GM18508 (cell line): ENCODE data around the gene LDHB.
"Not testable (repeated sequence)": the region's sequence is repeated elsewhere in the genome, so short reads cannot be mapped to it uniquely, and the experiment has no call there.

Experiments used
- ATAC-seq: cut with Tn5 transposase; IDR thresholded peaks from one replicate; pipeline ENCODE4 v1.9.1; 2021; ENCODE audit warnings: moderate number of reproducible peaks; ENCODE audit not compliant: insufficient read depth, unreplicated experiment

LDHB gene

DNA sequence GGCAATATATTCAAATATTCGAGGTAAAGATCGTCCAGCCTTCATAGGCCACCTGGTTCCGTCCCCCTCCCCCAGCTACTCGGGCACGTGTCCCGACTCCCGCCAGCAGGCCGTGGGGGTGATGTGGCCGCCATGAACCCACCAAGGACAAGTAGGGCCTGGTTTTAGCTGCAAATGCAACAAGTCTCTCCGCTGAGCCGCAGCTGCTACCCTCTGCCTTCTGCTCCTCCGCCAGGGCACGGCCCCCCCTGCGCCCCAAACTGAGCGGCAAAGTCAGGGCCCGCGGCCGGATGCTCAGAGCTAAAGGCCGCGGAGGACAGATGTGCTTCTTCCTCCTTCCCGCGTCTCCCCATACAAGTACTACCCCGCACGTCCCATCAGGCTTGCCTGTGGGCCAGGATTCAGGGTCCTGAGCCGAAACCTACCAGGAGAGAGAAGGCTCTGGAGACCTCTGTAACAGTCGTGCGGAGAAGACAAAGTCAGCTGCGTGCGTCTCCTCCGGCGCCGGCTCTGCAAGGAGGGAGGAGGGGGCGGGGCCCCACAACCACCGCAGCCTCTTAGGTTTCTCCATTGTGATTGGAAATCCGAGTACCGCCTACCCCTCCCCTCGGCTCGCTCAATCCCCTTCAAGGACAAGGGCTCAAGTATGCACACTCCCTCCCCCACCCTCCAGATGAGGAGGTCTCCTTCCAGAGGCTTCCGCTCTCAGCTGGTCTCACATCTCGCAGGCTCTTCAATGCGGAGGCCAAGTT is at the start of gene LDHB:
Gene LDHB (minus strand): TSS at position 517 of the 752 bp plus-strand sequence. CDS start 3,171 bp downstream, outside the sequence.
- peak; percentile 92 for ATAC-seq

DNA sequence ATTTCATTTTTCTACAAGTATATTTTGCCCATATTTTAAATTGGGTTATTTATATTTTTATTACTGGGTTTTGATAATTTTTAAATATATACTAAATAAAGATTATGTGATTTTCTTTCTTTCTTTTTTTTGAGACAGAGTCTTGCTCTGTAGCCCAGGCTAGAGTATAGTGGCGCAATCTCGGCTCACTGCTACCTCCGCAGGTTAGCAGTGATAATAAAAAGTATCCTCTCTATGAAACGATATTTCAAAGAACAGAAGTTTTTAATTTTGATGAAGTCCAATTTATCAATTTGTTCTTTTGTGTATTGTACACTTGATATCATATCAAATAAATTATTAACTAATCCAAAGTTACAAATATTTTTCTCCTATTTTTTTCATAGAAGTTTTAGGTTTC is 47.2 kb upstream of the LDHB start:
- no peak for ATAC-seq

DNA sequence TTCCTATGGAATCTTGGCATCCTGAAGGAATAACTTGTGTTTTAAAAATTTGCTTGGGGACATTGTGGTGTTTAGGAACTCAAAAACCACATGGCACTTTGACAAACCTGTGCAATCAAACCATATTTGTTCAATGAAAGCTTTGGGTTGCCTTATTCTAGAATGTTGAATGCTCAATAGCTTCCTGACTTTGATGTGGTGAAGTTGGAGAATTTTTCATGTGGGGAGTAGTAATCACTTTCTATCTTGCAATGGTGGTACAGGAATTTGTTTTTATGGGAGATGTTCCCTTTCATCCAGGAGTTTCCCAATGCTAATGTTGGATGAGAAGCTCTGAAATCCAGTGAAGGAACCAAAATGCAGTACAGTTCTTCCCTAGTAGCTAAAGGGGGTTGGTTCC is 42.2 kb upstream of the LDHB start:
- ATAC-seq = no peak

DNA sequence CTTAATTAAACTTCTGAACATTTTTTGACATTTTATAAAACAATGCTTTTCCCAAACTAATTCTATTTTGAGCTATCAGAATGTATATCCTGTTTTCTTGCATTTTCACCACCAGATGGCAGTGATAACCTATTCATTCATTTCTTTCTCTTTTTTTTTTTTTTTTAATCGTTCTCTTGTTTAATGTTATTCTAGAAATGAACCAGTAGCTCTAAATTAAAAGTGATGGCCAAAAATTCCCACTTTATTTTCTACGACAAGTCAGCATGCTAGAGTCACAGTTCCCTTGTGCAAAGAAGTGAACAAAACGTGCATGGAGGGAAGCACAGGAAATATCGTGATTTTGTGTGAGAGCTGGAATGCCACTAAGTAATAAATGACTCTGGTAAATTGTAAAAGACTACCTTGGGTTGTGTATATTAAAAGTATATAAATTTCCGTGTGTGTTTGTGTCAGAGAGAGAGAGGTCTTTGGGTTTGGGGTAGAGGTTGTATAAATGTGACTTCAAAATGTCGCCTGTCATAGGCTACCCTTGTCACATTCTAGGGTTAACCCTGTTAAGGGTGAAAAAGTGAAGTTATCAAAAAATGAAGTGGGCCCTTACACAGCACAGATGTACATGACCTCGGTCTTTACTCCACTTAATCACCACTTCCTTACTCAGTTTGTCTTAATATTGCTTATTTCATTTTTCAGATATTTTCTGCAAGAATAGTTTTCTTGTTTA is 40.4 kb upstream of the LDHB start:
- ATAC-seq = no peak

DNA sequence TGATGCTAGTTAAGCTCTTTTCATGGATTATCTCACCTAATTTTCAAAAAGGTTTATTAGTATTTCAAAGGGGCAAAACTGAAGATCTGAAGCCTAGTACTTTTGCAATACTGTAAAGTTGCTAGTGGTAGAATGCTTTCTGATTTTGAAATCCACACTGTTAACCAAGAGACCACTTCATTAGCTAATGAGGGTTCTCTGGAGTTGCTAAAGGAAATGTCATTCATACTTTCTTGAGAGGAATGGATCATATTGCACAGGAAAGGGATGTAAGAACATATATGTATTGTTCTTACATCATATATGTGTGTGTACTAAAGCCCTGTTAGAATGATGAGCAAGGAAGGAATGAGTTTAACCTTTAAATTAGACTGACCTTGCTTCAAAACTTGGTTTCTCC is 39.0 kb upstream of the LDHB start:
- ATAC-seq = no peak

DNA sequence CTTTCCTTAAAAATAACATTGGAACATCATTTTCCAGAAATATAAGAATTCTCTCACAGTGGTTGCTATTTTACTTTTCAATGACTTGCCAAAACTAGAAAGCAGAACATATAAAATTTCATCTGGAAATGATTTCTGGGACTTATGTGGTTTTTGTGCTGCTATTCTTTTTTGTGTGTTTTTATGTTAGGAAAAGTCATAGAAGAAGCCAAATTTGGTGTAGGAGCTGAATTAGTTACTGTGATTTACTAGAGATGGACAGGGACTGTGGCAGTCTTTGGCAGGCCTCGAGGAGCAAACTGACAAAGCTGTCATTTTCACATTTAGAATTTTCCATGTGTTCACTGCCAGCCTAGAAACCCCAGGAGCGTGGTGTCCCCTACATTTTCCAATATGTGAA is 38.3 kb upstream of the LDHB start:
- ATAC-seq = no peak

DNA sequence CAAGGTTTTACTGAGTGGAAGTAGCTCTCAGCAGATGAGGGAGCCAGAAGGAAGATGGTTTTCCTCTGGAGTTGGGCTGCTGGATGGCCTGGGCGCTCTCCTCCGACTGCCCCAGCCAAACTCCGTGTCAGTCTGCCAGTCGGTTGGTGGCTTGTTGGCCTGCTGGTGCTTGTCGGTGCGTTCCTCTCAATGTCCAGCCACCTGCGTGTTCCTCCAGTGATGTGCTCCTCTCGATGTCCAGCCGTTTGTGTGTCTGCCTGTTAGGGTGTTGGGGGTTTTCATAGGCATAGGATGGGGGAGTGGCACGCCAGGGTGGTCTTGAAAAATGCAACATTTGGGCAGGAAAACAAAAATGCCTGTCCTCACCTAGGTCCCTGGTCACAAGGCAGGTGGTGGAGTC is 37.0 kb upstream of the LDHB start:
- no peak for ATAC-seq

DNA sequence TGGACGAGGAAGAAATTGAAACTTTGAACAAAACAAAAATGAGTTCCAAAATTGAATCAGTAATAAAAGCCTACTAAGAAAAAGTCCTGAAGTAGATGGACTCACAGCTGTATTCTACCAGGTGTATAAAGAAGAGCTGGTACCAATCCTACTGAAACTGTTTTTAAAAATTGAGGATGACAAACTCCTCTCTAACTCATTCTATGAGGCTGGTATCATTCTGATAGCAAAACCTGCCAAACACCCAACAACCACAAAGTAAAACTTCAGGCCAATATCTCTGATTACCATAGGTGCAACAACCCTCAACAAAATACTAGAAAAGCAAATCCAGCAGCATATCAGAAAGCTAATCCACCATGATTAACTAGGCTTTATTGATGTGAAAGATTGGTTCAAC is 33.9 kb upstream of the LDHB start:
- ATAC-seq = no peak

DNA sequence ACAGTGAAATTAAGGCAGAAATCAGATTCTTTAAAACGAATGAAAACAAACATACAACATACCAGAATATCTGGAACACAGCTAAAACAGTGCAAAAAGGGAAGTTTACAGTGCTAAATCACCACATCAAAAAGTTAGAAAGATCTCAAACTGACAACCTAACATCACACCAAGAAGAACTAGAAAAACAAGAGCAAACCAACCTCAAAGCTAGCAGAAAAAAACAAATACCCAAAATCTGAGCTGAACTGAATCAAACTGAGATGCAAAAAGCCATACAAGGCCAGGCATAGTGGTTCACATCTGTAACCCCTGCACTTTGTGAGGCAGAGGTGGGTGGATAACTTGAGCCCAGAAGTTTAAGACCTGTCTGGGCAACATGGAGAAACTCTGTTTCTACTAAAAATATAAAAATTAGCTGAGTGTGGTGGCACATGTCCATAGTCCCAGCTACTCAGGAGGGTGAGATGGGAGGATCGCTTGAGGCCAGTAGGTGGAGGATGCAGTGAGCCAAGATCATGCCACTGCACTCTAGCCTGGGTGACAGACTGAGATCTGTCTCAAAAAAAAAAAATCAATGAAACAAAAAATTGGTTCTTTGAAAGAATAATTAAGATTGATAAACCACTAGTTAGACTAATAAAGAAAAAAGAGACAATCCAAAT is 33.2 kb upstream of the LDHB start:
- ATAC-seq = no peak

DNA sequence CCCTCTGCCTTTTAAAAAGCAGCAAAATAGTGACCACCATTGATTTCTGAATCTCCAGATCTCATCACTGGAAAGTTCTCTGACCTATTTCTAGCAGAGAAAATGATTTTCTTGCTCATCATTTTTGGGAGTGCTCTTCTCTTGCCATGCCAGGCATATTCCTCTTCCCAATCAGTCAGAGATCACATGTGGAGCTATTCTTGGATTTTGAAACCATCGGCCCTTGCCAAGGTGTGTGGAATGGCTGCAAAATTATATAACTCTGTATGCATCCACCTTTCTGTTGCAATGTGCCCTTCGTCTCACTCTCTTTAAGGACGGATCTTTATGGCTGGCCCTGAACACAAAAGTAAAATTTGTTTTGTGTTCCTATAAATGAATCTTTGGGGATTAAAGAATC is 25.5 kb upstream of the LDHB start:
- ATAC-seq = no peak

DNA sequence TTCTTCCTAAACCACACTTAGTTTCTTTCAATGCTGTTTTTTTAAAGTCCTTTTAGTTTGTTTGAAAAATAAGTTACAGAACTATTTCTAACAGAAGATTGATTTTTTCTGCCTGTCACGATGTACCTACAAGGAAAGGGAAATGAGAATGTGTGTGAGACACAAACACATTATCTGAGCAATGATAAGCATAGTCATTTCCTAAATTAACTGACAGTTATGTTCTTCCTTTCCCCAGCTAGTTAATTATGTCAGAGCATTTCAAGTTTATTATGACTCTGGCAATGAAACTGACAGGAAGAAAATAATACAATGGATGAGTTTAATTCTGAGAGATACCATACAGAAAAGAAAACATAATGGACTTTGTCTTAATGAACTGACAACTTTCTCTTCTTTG is 21.3 kb upstream of the LDHB start:
- no peak for ATAC-seq

DNA sequence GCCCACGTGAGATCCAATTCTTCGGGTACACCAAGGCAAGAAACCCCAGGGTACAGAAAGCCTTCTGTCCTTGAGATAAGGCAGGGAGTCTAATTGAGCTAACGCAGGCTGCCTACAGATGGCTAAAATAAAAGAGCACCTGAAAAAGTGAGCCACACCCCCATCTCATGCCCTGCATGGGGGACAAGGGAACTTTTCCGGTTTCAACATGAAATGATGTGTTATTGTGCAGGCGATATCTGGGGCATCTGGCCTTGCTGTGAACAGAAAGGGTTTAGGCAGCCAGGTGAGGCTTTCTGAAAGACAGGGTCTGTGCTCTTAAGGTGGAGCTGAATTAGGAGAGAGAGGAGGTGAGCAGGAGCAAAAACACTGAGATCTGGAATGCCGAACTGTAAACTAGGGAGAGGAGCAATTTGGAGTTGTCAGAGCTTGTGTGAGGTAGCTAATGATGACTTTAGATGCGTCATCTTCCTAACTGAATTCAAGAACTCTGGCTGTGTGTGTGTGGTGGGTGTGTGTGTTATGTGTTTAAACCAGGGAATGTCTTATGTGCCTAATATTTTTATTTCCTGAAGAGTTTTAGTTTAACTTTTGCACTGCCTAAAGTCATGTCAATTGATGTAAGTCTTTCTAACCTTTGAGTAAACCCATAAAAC is 20.1 kb upstream of the LDHB start:
- no peak for ATAC-seq

DNA sequence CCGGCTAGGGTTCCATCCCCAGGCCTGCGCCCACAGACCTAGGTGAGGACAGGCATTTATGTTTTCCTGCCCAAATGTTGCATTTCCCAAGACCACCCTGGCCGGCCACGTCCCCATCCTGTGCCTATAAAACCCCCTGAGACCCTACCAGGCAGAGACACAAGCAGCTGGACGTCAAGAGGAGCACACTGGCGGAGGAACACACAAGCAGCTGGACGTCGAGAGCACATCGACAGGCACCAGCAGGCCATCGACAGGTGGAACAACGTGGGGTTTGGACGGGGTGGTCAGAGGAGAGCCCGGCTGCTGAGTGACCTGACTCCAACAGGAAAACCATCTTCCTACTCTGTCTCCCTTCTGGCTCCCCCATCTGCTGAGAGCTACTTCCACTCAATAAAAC is 19.6 kb upstream of the LDHB start:
- no peak for ATAC-seq

DNA sequence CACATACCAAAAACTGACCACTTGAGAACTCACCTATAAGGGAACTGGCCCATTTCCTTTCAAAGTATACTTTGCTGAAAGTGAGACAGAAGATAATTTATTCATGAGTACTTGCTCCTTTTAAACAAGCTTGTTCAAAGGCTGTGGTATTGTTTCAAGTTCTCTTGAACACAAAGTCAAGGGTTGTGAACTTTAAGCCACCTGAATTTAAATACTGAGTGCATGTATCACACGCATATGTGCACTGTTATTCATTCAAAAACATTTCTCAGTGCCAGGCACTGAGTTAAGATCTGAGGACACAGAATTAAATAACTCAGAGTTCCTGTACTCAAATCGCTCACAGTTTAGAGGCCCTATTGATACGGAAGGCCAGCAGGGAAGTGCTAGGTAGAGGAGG is 19.1 kb upstream of the LDHB start:
- no peak for ATAC-seq

DNA sequence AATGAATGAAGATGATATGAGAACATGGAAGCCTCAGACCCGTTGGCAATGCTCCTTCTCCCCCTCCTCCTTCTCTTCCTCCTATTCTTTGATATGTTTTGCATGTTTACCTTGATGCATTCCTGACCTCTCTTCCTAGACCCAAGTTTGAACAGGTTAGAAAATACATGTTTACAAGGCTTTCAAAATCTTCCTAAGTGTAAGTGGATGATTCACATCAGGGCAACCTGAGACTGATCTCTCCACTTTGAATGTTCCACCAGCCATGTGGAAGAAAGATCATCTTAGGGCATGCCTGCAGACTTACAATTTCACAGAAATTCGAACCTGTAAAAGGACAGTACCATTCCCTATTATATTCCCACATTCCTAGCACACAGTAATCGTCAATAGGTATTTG is 18.0 kb upstream of the LDHB start:
- no peak for ATAC-seq

DNA sequence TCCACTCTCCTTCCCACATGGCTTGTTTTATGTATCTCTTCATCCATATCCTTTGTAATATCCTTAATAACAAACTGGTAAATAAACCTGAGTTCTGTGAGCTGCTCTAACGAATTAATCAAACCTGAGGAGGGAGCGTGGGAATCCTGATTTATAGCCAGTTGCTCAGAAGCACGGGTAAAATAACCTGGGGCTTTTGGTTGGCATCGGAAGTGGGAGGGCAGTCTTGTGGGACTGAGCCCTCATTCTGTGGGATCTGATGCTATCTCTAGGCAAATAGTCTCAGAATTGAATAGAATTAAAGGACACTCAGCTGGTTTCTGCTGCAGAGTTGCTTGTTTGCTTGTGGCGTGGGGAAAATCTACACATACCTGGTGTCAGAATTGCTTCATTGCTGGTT is 17.5 kb upstream of the LDHB start:
- ATAC-seq = no peak

DNA sequence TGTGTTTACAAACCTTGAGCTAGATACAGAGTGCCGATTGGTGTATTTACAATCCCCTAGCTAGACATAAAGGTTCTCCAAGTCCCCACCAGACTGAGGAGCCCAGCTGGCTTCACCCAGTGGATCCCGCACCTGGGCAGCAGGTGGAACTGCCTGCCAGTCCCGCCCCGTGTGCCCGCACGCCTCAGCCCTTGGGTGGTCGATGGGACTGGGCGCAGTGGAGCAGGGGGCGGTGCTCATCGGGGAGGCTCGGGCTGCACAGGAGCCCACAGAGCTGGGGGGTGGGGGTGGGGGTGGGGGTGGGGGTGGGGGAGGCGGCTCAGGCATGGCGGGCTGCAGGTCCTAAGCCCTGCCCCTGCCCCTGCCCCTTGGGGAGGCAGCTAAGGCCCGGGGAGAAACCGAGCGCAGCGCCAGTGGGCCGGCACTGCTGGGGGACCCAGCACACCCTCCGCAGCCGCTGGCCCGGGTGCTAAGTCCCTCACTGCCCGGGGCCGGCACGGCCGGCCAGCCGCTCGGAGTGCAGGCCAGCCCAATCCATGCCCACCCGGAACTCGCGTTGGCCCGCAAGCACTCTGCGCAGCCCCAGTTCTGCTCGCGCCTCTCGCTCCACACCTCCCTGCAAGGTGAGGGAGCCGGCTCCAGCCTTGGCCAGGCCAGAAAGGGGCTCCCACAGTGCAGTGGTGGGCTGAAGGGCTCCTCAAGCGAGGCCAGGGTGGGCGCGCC is 16.3 kb upstream of the LDHB start:
- ATAC-seq = not testable (repeated sequence)

DNA sequence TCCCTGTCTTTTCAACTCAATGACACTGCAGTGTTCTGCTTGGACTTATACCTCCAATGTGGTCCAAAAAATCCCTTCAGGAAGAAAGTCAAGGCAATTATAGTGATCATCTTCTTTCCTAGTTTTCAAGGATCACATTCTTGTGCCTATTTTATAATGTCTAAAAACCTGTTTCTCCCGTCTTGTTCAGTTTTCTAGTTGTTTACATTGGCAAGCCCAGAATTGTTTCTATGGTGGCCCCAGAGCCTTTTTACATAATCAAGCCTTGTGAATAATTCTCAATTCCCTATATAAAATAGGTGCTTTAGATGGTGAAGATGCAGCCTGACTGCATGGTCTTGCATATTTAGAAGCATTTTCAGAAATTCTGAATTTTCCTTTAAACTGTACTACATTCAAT is 14.5 kb upstream of the LDHB start:
- ATAC-seq = no peak

DNA sequence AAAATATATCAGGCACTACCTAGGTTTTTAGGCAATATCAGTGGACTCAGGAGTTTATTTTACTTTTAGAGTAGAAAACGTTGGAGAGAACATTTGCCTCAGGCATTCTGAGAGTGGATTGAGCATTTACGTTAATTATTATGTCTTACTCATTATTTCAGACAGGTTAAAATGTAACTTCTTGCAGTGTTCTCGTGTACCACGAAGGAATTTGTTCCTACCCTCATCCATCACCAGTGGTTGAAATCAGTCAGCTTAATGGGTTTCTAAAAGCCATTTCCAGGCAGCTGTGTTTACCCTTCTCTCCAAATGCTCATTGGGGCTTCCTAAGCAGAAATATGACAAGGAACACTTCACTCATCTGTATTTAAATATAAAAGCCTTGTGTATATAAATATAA is 9.1 kb upstream of the LDHB start:
- no peak for ATAC-seq

DNA sequence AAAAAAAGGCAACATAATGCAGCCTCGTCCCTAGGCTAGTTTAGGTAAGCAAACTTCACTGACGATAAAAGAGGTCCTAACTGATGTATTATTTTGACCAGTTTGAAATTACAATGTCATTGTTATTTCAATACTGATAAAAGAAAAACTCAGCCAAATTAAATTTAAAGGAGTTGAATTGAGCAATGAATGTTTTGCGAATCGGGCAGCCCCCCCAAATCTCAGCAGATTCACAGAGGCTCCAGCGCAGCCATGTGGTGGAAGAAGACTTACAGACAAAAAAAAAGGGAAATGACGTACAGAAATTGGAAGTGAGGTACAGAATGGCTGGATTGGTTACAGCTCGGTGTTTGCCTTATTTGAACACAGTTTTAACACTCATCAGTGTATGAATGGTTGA is 8.2 kb upstream of the LDHB start:
- ATAC-seq = no peak
